Duodenal mucosa (tissue), 2 donors: Measurements from ENCODE around the gene SMPD1.

ENCODE experiments used
- H3K27ac ChIP-seq: one replicate; pipeline ENCODE4 v1.7.0; 2013; ENCODE audit warnings: low read depth, low read length
- H3K27me3 ChIP-seq, 2 donors: one replicate each; pipeline ENCODE4 v1.7.0; 2013; ENCODE audit warnings: low read length in 2 of 2, control low read depth in 1 of 2; ENCODE audit not compliant: insufficient read depth in 2 of 2, control insufficient read depth in 1 of 2
- H3K36me3 ChIP-seq, 2 donors: one replicate each; pipeline ENCODE4 v1.7.0; 2013; ENCODE audit warnings: low read length in 2 of 2, control low read depth in 1 of 2; ENCODE audit not compliant: insufficient read depth in 2 of 2, control insufficient read depth in 1 of 2
- H3K4me1 ChIP-seq, 2 donors: one replicate each; pipeline ENCODE4 v1.7.0; 2013; ENCODE audit warnings: low read length in 2 of 2, control low read depth in 1 of 2; ENCODE audit not compliant: insufficient read depth in 2 of 2, control insufficient read depth in 1 of 2
- H3K4me3 ChIP-seq, 2 donors: one replicate each; pipeline ENCODE4 v1.7.0; 2013; ENCODE audit warnings: low read length in 2 of 2, low read depth in 1 of 2
- H3K9ac ChIP-seq, 2 donors: one replicate each; pipeline ENCODE4 v1.7.0; 2013; ENCODE audit warnings: low read length in 2 of 2, low read depth in 1 of 2
- H3K9me3 ChIP-seq, 2 donors: one replicate each; pipeline ENCODE4 v1.7.0; 2013; ENCODE audit warnings: low read length in 2 of 2, control low read depth in 1 of 2; ENCODE audit not compliant: control insufficient read depth in 1 of 2

Gene SMPD1

GRCh38 chr11:6360183-6360582 lies 30.1 kb upstream of the SMPD1 start:
- H3K4me1 ChIP-seq: no peaks in the 10 kb centered on the region
- H3K36me3 ChIP-seq: no peaks in the 10 kb centered on the region
- no peak overlapping the region for H3K27ac ChIP-seq
- no peaks in the 10 kb centered on the region for H3K9me3 ChIP-seq
- no peaks in the 10 kb centered on the region for H3K27me3 ChIP-seq
- H3K4me3 ChIP-seq: no peak overlapping the region
- no peak overlapping the region for H3K9ac ChIP-seq

GRCh38 chr11:6362185-6362872 lies 27.9 kb upstream of the SMPD1 start:
- Histone ChIP-seq H3K27me3 (no peaks in the 10 kb centered on the region), H3K9ac (no peak overlapping the region), H3K27ac (no peak overlapping the region), H3K4me1 (no peaks in the 10 kb centered on the region), H3K4me3 (no peak overlapping the region), H3K9me3 (no peaks in the 10 kb centered on the region), H3K36me3 (no peaks in the 10 kb centered on the region)

DNA sequence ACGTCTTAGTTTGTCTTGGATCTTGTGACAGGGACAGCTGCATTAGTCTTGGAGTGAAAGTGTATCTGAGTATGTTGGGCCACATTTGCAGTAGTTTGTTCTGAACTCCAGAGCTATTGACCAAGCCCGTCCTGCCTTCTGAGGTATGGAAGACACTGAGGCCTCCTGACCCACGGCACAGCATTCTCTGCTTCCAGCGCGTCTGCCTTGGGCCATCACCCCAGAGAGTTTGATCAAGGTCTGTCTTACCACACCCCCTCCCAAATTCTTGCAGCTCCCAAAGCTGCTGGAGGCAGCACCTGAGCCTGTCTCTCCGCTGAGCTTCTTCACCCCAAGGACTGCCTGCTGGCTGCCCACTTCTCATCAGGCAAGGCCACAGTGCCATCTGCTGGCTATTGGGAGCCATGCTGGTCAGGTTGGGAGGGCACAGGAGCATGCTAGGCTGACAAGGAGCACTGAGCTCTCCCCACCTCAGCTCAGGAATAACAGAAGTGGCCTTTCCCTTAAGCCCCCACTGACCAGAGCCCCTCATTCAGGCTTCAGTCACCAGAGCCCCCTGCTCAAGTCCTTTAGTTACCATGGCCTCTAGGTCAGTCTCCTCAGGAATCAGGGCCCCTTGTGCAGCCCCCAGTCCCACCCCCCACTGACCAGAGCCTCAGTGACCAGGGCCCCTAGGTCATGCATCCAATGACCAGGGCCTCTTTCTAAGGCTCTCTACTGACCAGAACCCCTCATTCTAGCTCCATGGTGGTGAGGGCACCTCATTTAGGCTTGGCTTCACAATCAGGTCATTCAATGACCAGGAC lies 27.2 kb upstream of the SMPD1 start:
- Histone ChIP-seq H3K27ac (no peak overlapping the region), H3K27me3 (no peaks in the 10 kb centered on the region)

DNA sequence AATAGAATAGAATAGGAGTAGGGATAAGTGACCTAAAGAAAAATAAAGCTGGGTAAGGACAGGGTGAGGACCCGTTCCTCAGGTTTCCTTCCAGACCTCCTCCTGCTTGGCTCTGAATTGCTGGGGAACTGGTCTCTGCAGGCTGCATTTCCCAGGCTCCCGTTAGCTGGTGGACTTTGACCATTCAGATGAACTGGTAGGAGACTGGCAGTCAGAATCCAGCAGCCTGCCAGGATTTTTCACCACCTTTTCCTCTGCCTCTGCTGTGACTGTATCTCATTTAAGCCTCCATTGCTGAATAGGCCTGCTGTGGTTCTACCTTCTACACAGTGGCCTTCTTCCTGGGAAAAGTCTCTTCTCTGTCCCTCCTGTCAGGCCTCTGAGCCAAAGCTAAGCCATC lies 24.6 kb upstream of the SMPD1 start:
- H3K4me3 ChIP-seq: no peak overlapping the region
- H3K9me3 ChIP-seq: no peaks in the 10 kb centered on the region
- H3K9ac ChIP-seq: no peak overlapping the region
- H3K4me1 ChIP-seq: no peaks in the 10 kb centered on the region
- no peak overlapping the region for H3K27ac ChIP-seq
- H3K36me3 ChIP-seq: no peaks in the 10 kb centered on the region
- no peaks in the 10 kb centered on the region for H3K27me3 ChIP-seq

More for the DNA sequence above, 27.2 kb upstream of the SMPD1 start:
- H3K4me1 ChIP-seq: no peaks in the 10 kb centered on the region
- H3K36me3 ChIP-seq: no peaks in the 10 kb centered on the region
- H3K4me3 ChIP-seq: no peak overlapping the region
- no peaks in the 10 kb centered on the region for H3K9me3 ChIP-seq
- no peak overlapping the region for H3K9ac ChIP-seq

GRCh38 chr11:6371825-6372224 lies 18.4 kb upstream of the SMPD1 start:
- Histone ChIP-seq H3K9me3 (no peaks in the 10 kb centered on the region), H3K4me3 (no peak overlapping the region), H3K4me1 (no peaks in the 10 kb centered on the region), H3K36me3 (no peaks in the 10 kb centered on the region), H3K27ac (no peak overlapping the region), H3K9ac (no peak overlapping the region), H3K27me3 (no peaks in the 10 kb centered on the region)

- H3K9me3 ChIP-seq: no peaks in the 10 kb centered on the region
These were observed 12.2 kb upstream of the SMPD1 start for GRCh38 chr11:6377902-6378639.

DNA sequence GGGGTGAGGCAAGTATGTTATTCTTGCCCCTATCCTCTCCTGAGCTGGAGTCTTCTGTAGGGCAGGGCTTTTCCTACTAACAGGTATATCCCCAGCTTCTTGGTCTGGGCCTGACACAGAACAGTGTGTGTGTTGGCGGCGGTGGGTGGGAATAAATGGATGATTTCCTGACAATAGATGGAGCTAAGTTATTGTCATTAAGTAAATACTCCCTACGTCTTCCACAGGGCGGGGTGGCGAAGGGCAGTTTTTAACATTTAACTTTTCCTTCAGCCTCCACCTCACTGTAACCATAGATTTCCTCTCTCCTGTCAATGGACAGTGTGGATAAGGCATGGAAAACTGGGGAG lies 11.7 kb upstream of the SMPD1 start:
- H3K4me3 ChIP-seq: no peak overlapping the region
- H3K27me3 ChIP-seq: no peaks in the 10 kb centered on the region
- H3K36me3 ChIP-seq: no peaks in the 10 kb centered on the region
- H3K9ac ChIP-seq: no peak overlapping the region
- H3K9me3 ChIP-seq: no peaks in the 10 kb centered on the region
- no peak overlapping the region for H3K27ac ChIP-seq
- no peaks in the 10 kb centered on the region for H3K4me1 ChIP-seq

More at GRCh38 chr11:6377902-6378639, 12.2 kb upstream of the SMPD1 start:
- Histone ChIP-seq H3K36me3 (no peaks in the 10 kb centered on the region), H3K27ac (no peak overlapping the region), H3K27me3 (no peaks in the 10 kb centered on the region), H3K4me1 (no peaks in the 10 kb centered on the region), H3K4me3 (no peak overlapping the region), H3K9ac (no peak overlapping the region)

DNA sequence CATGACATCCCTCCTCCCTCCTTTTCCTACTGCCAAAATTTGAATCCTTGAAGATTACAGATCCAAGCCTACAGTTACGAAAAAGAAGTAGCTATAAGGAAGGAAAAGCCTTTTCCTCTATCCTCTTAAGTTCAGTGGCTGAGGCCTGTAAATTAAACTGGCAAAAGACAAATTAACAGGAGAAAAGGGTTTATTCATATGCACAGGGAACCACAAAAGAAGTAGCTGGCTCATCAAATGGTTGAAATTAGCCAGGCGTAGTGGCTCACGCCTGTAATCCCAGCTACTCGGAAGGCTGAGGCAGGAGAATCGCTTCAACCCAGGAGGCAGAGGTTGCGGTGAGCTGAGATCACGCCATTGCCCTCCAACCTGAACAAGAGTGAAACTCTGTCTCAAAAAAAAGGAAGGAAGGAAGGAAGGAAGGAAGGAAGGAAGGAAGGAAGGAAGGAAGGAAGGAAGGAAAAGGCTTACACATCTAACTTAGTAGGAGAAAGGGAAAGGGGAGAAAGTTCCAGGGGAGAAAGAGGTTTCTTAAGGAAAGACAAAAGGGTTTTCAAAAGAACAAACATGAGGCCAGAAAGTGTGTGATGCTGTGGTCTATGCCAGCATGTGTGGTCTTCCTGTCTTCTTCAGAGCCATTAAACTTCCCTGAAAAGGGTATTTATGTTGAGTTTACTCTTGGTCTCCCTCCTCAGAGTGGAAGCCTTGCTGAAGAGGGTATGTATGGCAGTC lies 5.1 kb upstream of the SMPD1 start:
- Histone ChIP-seq H3K4me3 (no peak overlapping the region), H3K27ac (no peak overlapping the region), H3K36me3 (no peaks in the 10 kb centered on the region), H3K9ac (no peak overlapping the region), H3K9me3 (no peaks in the 10 kb centered on the region), H3K27me3 (no peaks in the 10 kb centered on the region), H3K4me1 (peaks cover 14 to 19% of the 10 kb centered on the region in 2 donors)

DNA sequence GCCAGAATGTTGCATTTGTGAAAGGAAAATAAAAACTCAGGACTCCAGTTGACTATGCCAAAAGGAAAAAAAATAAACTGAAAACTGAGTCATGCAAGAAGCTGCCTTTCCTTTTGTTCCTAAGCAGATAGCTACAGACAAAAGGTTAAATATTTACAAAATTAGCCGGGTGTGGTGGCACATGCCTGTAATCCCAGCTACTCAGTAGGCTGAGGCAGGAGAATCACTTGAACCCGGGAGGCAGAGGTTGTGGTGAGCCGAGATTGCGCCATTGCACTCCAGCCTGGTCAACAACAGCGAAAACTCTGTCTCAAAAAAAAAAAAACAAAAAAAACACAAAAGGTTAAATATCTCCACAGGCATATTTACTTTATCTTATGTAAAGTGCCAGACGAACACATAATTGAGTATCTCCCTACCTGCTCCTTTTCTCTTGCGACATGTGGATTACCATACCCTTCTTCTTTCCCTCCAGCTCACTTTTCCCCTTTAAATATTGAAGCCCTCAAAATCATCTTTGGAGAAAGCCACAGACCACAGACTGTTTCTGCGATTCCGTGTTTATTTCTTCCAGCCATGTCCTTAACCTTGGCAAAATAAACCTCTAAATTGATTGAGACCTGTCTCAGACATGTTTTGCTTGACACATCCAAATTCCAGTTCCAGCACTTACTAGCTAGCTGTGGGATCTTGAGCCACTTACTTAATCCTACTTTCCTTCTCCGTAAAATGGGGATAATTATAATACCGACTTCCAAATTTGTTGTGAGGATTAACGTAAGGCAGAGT lies 2.3 kb upstream of the SMPD1 start:
- Histone ChIP-seq H3K4me1 (peaks cover 22 to 31% of the 10 kb centered on the region in 2 donors), H3K36me3 (no peaks in the 10 kb centered on the region), H3K9me3 (no peaks in the 10 kb centered on the region), H3K27ac (no peak overlapping the region), H3K27me3 (no peaks in the 10 kb centered on the region), H3K4me3 (no peak overlapping the region), H3K9ac (no peak overlapping the region)
